ENCODE measurements around the gene CEACAM16.

DNA sequence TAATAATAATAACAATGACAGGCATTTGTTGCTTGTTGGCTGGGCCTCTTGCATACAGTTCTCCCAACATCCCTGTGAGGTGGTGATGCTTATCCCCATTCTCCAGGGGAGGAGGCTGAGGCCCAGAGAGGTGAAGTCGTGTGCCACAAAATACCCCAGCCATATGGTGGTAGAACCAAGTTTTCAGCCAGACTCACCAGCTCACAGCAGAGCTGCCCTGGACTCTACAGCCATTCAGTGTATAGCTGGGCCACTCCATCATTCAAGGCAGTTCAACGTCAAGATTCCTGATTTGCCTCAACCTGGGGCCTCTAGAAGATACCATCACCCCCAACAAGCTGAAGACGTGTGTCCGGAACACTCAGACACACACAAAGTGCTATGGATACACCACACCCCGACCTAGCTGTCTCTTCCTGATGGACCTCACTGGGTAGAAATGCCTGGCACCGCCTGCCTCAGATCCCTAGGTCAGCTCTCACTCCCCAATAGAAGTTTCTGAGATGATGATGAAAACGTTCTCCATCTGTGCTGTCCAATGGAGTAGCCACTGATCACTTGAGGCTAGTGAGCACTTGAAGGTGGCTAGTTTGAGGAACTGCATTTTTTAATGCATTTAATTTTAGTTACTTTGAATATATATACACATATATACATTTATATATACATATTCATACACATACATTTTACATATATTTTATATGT lies 31.9 kb upstream of the CEACAM16 start:
- no peak for TF ChIP-seq CTCF (IDR thresholded peaks at IDR 0.05)
- no peak for TF ChIP-seq POLR2AphosphoS5 (IDR thresholded peaks at IDR 0.05)
- no peak for TF ChIP-seq POLR2A (IDR thresholded peaks at IDR 0.05)
- TF ChIP-seq EP300 (IDR thresholded peaks at IDR 0.05): no peak

All from upper lobe of left lung (tissue), 4 donors.